Adrenal gland (tissue), 5 donors: ENCODE measurements around the gene STIP1.

ENCODE experiments used
- CTCF ChIP-seq, 6 experiments: fragments of 450-650 bp in 4 of 6; fragments of 200-600 bp in 2 of 6; sonication (generic) in 1 of 6; IDR thresholded peaks; 1 replicate in 5 of 6; 2 replicates in 1 of 6; pipeline versions ENCODE4 v1.5.1 to v1.8.0; 2016 to 2021; ENCODE audit warnings: antibody characterized with exemption in 6 of 6, mild to moderate bottlenecking in 2 of 6, moderate library complexity in 1 of 6
- POLR2A ChIP-seq, 2 donors: fragments of 450-650 bp; IDR thresholded peaks; one replicate each; pipeline ENCODE4 v1.6.1; 2017; ENCODE audit warnings: antibody characterized with exemption in 2 of 2, mild to moderate bottlenecking in 2 of 2, moderate library complexity in 1 of 2
- donor health status: DM: no; HTN: no; CAD: no.

DNA sequence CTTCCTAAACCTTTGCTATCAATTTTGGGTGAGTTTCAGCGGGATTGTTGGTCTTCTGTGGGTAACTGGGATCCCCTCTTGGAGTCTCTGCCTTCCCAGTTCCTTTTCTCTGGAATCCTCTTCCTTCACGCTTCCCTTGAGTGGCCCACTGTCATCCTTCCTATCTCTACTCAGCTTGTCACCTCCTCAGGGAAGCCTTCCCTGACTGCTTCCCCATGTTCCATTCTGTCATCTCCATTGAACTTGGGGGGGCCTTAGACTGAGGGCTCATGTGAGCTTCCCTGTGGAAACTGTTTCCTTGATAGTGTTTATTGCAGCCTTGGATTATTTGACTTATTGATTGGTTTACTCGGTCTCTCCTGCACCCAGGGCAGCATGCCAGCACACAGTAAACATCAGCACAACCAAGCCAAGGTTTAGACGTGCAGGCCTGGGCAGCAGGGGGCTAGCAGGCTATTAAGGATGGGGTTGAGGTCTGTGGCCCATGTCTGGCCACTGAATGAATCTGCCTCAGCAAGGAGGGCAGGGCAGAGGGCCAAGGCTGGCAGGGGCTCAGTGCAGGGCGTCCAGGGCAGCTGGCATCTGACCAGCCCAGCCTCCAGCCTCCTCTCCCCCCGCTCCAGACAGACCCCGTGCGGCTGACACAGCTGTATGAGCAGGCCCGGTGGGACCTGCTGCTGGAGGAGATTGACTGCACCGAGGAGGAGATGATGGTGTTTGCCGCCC lies 32.8 kb downstream of the STIP1 start:
- no peak for TF ChIP-seq CTCF (IDR thresholded peaks at IDR 0.05)
- TF ChIP-seq POLR2A (IDR thresholded peaks at IDR 0.05), result no peak
